Gastrocnemius medialis (tissue), 4 donors: ENCODE results near the gene PCED1B. TPM values are rescaled to one million over a fixed set of nuclear protein-coding genes. Genes with fewer than 3 reads are reported as not detected.

ENCODE experiments used
- ATAC-seq, 2 donors: fragments of 150-250 bp; one replicate each; pipeline ENCODE4 v1.9.1; 2016
- DNase-seq, 2 donors: peaks; one replicate each; pipeline ENCODE4 v3.0.0-alpha.2; 2019
- H3K27ac ChIP-seq, 4 donors: fragments of 200-600 bp; sonication (generic); 1 replicate in 1 of 4; 2 replicates in 3 of 4; pipeline ENCODE4 v1.5.1; 2016 to 2018; ENCODE audit warnings: mild to moderate bottlenecking in 2 of 4, moderate library complexity in 1 of 4
- H3K27me3 ChIP-seq, 3 donors: fragments of 200-600 bp; sonication (generic) in 2 of 3; 1 replicate in 1 of 3; 2 replicates in 2 of 3; pipeline versions ENCODE4 v1.5.1 to v1.6.0; 2016 to 2019; ENCODE audit warnings: mild to moderate bottlenecking in 1 of 3, moderate library complexity in 1 of 3
- H3K36me3 ChIP-seq, 2 donors: fragments of 200-600 bp; sonication (generic) in 1 of 2; one replicate each; pipeline ENCODE4 v1.5.1; 2017 to 2018
- H3K4me1 ChIP-seq, 2 donors: fragments of 200-600 bp; sonication (generic) in 1 of 2; one replicate each; pipeline ENCODE4 v1.5.1; 2016 to 2017; ENCODE audit warnings: mild to moderate bottlenecking in 2 of 2
- H3K4me3 ChIP-seq, 4 donors: fragments of 200-600 bp; sonication (generic) in 3 of 4; 1 replicate in 1 of 4; 2 replicates in 3 of 4; pipeline ENCODE4 v1.5.1; 2016 to 2019; ENCODE audit warnings: mild to moderate bottlenecking in 2 of 4
- H3K9me3 ChIP-seq, 3 donors: fragments of 200-600 bp; sonication (generic) in 2 of 3; 1 replicate in 1 of 3; 2 replicates in 2 of 3; pipeline ENCODE4 v1.5.1; 2016 to 2019
- CTCF ChIP-seq, 5 experiments: fragments of 450-650 bp in 3 of 5; fragments of 200-600 bp in 2 of 5; sonication (generic) in 2 of 5; IDR thresholded peaks in 4 of 5; conservative IDR thresholded peaks in 1 of 5; 1 replicate in 4 of 5; 2 replicates in 1 of 5; pipeline ENCODE4 v1.5.1; 2016 to 2019; ENCODE audit warnings: antibody characterized with exemption in 5 of 5, mild to moderate bottlenecking in 3 of 5, moderate library complexity in 3 of 5
- POLR2A ChIP-seq, 2 donors: fragments of 450-650 bp; IDR thresholded peaks; one replicate each; pipeline ENCODE4 v1.6.1; 2017; ENCODE audit warnings: antibody characterized with exemption in 2 of 2, mild to moderate bottlenecking in 2 of 2, moderate library complexity in 2 of 2
- in situ Hi-C, 4 donors: fragments of 200-750 bp; cut with MboI; loops; one replicate each; pipeline versions ENCODE4 v1.15.0 to v1.8.0; 2017; ENCODE audit warnings: low sequenced_read_pairs in 4 of 4
- intact Hi-C: fragments of 100-400 bp; cut with DNase I; formaldehyde crosslinking; loops from one replicate; pipeline ENCODE4 v1.15.1; 2023; ENCODE audit warnings: low total_unique reads
- total RNA-seq, 4 donors: library from RNA; depleted of rRNA; stranded (reverse); fragments of >200 nt; gene quantifications; one replicate each; pipeline versions ENCODE4 v1.1.0 to v1.2.3, GENCODE V29; 2016

Gene PCED1B
- total RNA-seq, 4 donors from 2014 or later: 0.36 to 0.55 (median 0.47) TPM; not detected in 1

- Histone ChIP-seq H3K36me3 (no peaks in the 10 kb centered on the region), H3K27me3 (no peaks in the 10 kb centered on the region), H3K9me3 (no peaks in the 10 kb centered on the region), H3K4me3 (no peak overlapping the region), H3K4me1 (no peaks in the 10 kb centered on the region), H3K27ac (no peak overlapping the region)
- TF ChIP-seq POLR2A (IDR thresholded peaks at IDR 0.05) (no peak), CTCF (IDR thresholded peaks at IDR 0.05 in 4 of 5, conservative IDR thresholded peaks at IDR 0.05 in 1 of 5) (no peak)
- in situ Hi-C loops: no loop called here
- intact Hi-C loops: no loop called here
- DNase-seq: no peak
- no peak for ATAC-seq
Observed at GRCh38 chr12:47223031-47223847, 143.8 kb downstream of the PCED1B start.

- no peak overlapping the region for H3K4me3 ChIP-seq
- no peak for ATAC-seq
Observed at GRCh38 chr12:47223848-47224213, 144.4 kb downstream of the PCED1B start.

GRCh38 chr12:47224563-47225133 is 145.2 kb downstream of the PCED1B start:
- Histone ChIP-seq H3K9me3 (no peaks in the 10 kb centered on the region), H3K27me3 (no peaks in the 10 kb centered on the region), H3K27ac (no peak overlapping the region), H3K4me3 (no peak overlapping the region), H3K36me3 (no peaks in the 10 kb centered on the region), H3K4me1 (no peaks in the 10 kb centered on the region)
- intact Hi-C loops (no loop called here), in situ Hi-C loops (no loop called here)
- ATAC-seq (no peak), DNase-seq (no peak)
- no peak for TF ChIP-seq CTCF (IDR thresholded peaks at IDR 0.05 in 4 of 5, conservative IDR thresholded peaks at IDR 0.05 in 1 of 5)
- no peak for TF ChIP-seq POLR2A (IDR thresholded peaks at IDR 0.05)

More at GRCh38 chr12:47223848-47224213, 144.4 kb downstream of the PCED1B start:
- Histone ChIP-seq H3K4me1 (no peaks in the 10 kb centered on the region), H3K36me3 (no peaks in the 10 kb centered on the region), H3K9me3 (no peaks in the 10 kb centered on the region), H3K27ac (no peak overlapping the region), H3K27me3 (no peaks in the 10 kb centered on the region)
- intact Hi-C loops: no loop called here
- TF ChIP-seq CTCF (IDR thresholded peaks at IDR 0.05 in 4 of 5, conservative IDR thresholded peaks at IDR 0.05 in 1 of 5) (no peak), POLR2A (IDR thresholded peaks at IDR 0.05) (no peak)
- in situ Hi-C loops: no loop called here
- no peak for DNase-seq

GRCh38 chr12:47225356-47225755 is 145.9 kb downstream of the PCED1B start:
- Histone ChIP-seq H3K27me3 (no peaks in the 10 kb centered on the region), H3K4me3 (no peak overlapping the region), H3K36me3 (no peaks in the 10 kb centered on the region), H3K27ac (no peak overlapping the region), H3K4me1 (no peaks in the 10 kb centered on the region), H3K9me3 (no peaks in the 10 kb centered on the region)
- DNase-seq (no peak), ATAC-seq (no peak)
- in situ Hi-C loops (no loop called here), intact Hi-C loops (no loop called here)
- no peak for TF ChIP-seq POLR2A (IDR thresholded peaks at IDR 0.05)
- no peak for TF ChIP-seq CTCF (IDR thresholded peaks at IDR 0.05 in 4 of 5, conservative IDR thresholded peaks at IDR 0.05 in 1 of 5)
